GM21381 (cell line): ENCODE results near the gene PLD4.

Experiments used
- ATAC-seq: cut with Tn5 transposase; IDR thresholded peaks from one replicate; pipeline ENCODE4 v1.9.1; 2021; ENCODE audit warnings: mild to moderate bottlenecking, moderate library complexity; ENCODE audit not compliant: unreplicated experiment

The PLD4 gene

DNA sequence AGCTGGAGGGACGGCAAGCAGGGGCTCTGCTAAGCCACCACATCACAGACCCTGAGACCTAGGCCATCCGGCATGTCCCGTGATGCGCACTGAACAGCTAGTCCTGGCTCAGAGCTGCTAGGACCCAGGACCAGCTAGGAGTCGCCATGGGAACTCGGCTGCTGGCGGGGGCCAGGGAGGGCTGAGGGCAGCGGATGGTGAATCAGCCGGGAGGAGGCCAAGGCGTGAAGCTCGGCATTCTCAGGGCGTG lies 48.4 kb downstream of the PLD4 start:
- ATAC-seq: no peak

DNA sequence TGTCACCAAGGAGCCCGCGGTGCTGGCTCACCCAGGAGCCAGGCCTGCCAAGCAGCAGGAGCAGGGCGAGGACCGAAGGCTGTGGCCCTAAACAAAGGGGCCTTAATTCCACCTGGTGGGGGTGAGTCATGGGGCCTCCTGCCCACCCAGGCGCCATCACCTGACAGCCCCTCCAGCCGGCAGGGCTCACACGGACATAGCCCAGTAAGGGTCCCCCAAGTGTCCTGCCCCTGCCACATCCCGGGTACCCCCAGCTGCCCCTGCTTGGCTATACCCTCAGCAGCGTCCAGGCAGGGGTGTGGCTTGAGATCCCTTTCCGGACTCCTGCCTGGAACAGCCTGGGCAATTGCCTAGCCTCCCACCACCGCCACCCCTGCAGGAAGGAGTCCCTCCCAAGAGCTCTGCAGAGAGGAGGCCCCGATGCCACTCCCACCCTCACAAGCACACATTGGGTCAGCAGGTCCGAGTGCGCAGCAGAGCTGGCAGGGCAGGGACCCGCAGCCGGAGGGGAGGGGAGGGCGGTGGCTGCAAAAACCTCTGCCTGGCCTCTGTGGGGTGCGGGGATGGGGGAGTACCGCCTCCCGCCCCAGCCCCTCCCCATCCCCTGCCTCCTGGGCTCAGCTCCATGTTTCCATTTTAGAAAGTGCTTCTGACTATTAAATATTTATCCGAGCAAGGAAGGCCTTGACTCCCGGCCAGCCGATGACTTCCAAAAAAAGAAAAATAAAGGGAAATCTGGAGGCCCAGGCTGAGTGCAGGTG lies 48.9 kb downstream of the PLD4 start:
- no peak for ATAC-seq

DNA sequence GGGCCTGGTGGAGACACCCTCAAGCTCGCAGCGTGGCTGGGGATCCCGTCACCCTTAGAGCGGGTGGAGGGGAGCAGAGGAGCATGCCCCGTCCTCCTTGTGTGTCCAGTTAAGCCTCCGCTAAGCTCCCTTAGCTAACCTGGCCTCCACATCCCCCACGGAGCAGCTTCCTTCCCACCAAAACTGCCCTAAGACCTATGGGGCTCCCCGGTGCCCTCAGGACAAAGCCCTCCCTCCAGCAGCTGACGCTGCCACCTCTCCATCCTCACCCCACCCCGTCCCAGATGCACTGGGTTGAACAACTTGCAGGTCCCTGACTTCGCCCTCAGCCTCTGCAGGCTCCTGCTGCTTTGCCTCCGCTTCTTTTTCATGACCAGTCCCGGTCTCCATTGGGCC lies 49.5 kb downstream of the PLD4 start:
- no peak for ATAC-seq

DNA sequence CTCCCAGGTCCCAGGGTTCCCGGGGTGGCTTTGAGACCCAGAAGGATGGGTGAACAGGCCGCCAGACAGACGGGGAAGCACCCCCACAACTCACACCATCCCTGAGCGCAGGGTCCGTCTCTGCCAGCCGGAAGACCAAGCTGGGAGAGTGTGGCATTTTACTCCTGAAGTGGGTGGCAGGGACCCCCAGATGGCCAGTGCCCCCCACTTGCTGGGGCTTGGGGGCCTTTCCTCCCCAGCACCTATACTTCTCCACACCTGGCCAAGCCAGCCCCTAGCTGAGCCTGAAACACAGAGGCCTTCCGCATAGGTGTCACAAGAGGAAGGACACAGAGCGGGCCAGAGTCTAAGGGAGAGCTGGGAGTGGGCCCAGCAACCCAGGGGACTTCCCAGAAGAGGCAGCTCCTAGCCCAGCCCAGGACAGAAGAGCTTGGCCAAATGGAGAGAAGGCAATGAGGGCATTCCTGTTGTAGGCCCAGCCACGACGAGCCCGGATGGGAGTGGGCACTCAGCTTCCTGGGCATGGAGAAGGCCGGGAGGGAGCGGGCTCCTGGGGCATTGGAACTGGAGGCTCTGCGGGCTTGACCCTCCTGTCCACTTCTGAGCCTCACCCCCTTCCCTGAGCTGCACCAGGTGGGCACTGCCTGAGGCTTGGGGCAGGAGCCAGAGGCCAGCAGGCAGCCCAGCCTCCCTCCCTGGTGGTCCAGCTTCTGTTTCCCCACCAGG lies 50.1 kb downstream of the PLD4 start:
- no peak for ATAC-seq

DNA sequence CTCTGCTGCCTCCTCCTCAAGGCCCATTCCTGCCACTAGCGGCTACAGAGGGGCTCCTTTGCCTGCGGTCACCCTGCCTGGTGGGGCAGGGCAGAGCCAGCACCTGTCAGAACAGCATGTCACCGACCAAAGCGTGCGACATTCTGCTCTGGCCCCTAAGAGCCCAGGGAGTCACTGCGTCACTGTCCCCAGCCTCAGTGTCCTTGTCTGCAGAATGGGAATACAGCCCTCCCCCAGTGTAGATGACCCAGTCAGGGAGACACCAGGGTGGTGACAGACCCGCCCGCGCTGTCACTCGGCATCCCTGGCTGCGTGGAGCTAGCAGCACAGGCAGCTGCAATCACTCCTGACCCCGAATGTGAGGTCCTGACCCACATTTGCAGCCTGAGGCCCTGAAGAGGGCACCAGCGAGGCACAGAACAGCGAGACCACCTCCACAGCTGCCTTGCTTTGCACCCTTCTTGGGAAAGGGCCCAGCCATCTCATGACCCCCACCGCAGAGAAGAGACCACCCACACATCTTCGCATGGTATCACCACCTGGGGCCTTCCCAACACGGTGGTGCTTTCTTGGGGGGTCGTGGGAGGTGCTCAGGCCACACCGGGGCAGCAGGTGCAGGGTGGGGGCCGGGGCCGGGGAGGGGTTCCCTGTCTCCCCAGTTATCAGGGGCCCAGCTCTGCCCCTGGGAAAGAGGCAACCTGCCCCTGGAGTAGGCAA lies 51.0 kb downstream of the PLD4 start:
- ATAC-seq: no peak

DNA sequence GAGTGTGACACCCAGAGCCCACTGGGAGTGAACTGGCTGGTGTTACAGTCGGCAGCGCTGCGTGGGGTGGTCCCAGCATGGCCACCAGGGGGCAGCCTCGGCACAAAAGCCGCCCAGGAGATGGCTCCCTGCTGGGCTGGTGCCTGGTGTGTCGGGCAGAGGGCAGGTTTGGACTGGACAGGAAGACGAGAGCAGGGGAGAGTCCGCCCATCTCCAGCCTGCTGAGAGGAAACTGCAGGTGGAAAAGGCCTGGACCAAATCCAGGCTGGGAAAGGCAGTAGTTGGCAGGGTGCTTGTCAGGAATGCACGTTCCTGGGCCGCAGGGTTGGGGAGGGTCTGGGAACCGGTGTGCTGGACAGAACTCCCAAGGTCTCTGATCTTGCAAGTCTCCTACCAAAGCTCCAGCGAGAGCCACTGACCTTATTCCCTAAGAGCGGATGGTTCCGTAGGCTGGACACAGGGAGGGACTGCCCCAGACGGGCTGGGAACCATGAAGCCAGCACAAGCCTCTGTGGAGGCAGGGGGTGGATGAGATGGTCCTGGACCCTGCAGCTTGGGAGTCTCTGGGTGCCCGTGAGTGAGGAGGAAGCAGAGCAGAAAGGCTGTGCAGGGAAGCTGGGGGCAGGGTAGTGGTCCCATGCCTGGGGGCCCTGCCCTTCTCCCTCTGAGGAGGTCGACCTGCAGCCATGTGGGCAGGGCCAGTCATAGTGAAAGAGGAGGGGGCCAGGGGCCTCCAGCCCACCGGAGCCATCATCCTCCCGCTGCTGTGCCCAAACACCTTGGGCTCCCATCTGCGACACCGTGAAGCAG lies 51.7 kb downstream of the PLD4 start:
- ATAC-seq: no peak

DNA sequence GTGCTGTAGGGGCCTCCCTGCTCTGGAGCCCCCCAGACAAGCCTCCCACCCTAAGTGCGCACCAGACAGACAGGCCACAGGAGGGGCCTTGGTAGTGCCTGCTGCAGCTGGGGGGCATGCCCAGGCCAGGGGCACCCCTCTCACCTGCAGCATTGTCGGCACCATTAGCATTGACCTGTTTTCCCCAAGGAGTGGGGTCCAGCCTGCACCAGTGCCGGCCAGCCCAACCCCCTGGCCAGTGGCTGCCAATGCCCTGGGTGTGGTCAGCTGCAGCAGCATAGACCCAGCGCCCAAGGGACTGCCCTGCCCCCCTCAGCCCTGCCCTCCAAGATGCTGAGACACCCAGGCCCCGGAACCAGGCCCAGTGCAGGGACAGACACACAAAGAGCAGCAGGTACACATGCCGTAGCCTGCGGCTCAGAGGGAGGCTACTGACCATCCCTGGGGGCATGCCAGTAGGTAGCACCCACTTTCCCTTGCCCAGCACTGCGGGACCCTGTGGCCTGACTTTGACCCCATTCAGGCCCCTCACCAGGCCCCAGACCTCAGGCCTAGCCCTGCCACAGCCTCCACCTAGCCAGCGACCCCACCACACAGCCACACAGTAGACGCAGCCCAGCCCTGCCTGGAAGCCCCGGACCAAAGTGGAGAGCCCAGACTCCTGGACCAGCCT lies 52.5 kb downstream of the PLD4 start:
- no peak for ATAC-seq

DNA sequence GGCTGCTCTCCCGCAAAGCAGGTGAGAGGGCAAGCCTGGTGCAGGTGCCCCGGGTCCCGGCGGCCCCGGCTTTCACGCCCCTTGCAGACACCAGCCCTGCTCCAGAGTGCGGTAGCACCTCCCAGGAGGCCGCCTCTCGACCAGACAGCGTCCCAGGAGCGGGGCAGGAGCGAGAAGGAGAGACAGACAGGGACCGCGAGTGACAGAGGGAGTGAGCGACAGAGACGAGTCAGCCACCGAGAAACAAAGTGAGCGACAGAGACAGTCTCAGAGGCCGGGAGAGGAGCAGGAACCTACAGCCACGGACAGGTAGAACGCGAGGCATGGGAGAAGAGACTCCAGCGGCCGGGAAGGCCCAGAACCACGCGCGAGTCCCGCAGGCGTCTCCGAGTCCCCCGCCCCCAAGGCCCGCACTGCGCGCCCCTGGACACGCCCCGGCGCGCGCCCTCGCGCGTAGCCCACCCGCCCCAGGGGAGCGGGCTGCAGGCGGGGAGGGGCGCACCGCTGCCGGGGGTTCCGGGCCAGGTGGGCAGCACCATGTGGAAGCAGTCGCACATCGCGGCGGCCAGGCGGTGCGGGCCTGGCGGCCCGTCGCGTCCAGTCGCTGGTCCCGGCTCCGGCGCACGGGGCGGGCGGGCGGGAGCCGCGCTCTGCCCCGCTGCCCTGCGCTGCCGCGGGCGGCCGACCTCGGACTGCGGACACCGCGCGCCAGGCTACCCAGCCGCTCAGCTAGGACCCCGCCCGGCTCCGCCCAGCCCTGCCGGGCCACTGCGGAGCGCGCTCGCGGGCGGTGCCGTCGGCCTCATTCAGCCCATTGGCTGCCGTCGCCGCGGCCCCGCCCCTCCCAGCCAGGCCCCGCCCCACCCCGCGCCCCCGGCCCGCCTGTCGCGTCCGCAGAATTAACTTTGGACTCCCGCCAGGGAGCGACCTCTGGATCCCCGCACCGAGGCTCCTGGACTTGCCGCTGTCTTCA lies 53.3 kb downstream of the PLD4 start, which contains the start of gene AHNAK2:
Gene AHNAK2 (minus strand): TSS at position 694 of the 973 bp plus-strand sequence. CDS start 137 bp downstream, at position 557.
- no peak for ATAC-seq

DNA sequence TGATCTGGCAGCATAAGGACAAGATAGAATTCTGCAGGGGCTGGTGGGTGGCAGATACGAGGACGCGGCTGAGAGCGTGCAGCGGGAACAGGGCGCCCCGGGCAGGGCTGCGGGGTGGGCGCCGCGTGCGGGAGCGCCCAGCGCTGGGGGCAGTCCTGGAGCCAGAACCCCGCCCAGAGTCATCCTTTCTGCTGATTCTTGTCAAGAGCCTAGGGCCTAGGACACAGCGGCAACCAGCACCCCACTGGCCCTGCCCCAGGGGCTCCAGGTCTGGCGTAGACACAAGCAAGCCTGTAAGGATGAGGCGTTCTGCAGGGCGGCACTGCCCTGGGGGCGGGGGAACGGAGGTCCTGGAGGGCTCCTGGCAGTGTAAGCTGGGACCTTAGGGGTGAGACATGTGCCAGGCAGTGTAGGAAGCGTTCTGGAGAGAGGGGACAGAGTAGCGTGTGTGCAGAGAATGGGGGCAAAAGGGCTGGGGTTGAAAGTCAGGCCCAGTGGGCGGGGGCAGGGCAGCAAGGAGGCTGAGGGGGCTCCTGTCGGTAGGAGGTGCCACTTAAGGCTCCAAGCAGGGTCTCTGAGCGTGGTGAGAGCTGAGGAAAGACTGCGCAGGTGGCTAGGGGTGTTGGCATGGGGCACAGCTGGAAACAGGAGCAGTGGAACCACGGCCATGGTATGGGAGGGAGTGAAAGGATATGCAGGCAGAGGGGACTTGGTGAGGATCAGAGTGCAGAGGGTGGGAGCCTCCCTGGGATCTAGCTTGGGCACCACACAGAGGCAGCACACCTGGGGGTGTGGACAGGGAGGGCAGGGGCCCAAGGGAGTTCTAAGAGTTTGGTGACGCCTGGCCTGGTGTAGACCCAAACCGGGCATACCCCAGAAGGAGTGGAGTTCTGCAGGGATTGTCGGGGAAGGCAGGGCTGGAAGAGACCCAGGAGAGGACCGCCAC lies 54.3 kb downstream of the PLD4 start:
- no peak for ATAC-seq

DNA sequence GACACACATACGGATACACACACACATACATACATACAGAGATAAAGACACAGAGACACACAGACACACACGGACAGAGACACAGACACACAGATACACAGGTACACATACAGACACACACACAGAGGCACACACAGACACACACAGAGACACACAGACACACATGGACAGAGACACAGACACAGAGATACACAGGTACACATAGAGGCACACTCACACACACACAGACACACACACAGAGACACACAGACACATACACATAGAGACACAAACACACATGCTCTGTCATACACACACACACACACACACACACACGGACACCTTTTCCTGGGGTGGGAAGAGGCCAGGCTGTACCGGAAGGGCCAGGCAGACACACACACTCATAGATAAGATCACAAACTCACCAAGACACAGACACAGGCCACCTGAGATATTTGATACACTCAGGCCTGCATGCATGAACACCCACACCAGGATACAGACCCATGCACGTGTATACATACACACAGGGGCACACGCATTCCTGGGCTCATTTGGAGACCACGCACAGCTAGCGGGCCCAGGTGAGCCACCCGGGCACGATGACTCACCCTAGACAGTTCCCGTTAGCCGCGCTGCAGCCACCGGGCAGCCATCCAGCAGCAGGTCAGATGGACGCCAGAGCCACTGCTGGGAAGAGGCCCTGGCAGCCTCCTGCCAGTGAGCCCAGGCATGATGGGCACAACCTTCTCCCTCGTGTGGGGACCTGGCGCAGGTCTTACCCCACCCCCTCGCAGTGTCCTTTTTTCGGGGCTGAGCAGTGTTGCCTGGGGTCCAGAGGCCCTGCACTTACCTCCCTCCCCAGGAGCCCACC lies 55.3 kb downstream of the PLD4 start:
- ATAC-seq: no peak

DNA sequence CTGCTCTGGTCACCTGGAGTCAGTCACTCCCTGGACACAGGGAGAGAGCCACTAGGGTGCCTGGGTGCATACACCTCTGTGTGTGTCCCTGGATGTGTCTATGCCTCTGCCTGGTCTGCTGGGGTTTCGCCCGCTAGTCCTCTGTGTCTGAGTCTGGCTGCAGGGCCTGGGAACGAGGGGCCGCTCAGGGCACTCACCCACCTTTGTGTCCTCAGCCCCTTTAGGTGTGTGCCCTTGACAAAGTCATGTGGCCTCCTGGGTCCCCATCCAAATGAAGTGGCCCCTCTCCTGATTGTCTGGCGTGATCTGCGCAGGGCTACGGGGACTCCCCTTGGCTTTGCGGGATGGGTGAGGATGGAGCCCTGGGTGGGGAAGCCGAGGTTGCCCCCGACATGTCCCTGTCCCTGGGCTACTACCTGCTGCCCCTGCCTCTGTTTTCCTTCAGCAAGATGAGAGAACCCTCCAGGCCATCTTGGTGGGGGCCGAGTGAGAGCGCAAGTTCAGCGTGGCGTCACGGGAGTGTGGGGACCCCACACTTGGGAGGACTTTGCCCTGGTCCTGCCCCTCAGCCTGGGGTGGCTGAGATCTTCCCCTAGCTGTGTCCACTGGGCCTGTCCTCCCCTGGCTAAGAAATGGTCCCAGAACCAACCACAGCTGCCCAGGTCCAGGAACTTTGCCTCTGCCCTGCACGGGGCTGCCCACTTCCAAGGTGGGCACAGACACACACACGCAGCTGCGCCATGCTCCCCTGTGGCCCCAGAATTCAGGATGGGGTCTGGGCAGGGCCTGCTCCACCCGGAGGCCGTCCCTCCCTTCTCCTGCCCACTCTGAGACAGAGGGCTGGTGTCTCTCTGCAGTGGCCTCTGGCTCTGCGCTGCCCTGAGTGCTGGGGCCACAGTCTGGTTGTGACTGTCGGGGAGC lies 56.2 kb downstream of the PLD4 start:
- no peak for ATAC-seq

DNA sequence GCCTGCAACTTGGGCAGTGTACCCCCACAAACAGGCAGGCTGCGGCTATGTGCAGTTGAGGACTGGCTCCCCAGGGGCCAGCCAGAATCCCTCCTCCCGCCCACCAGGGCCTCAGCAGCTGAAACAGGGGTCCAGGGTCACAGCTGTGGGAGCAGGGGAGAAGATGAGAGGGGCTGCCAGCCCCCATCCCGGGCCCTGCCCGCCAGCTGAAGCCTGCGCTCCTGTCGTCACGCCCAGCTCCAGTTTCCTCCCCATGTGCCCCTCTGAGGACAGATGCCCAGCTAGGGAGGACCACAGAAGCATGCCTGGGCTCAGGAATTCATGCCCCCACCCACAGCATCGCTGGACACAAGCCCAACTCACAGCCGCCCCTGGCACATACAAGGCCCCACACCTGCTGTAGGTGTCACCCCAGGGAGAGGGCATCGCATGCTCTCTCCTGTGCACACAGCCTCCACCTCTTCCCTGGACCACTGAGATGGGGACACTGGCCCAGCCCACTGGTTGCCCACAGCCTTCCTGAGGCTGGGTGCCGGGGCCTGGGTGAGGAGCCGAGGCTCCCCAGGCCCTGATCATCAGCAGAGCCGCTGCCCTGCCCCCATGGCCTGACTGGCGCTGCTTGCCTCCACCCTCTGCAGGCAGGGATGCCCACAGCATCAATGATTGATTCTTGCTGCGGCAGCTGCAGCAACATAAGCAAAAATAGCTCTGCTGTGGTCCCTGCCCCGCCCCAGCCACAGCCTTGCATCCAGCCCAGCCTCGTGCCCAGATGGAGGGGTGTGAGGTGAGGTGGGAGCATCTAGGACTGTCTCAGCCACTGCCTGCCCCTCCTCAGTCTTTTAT lies 57.2 kb downstream of the PLD4 start:
- no peak for ATAC-seq

DNA sequence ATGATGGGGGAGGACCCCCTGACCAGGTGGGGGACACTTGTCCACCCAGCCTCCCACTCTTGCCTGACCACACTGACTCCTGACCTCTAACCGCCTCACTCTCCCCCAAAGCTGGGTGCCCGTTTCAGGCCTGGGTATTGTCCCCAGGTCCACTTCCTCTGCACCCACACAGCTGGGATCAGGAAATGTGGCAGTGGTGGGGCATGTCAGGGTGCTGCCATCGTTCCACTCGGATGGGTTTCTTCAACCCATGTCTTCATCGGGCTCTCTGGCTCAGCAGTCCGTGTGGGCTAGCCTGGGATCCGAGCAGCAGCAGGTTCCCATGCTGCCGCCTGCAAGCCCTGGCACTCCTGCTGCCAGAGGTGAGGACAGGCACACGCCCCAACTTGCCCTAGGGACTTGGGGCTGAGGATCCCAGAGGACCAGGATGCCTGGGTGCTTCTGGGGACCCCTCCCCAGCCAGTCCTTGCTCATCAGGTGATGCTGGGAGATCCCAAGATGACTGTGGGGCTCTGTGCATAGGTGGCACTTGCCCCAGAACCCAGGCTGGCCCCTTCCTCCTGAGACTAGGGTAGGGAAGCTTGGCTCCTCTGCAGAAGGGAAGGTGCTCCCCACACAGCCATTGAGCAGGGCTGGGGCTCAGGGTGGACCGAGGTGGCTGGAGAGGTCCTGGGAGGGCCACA lies 58.0 kb downstream of the PLD4 start:
- no peak for ATAC-seq
